GM23338 (cell line): Measurements from ENCODE around the gene PRMT7. TPM values are rescaled to one million over a fixed set of nuclear protein-coding genes. Genes with fewer than 3 reads are reported as not detected.
A peak's percentile ranks its signal among the peaks of the same experiment; 100 is the strongest.

ENCODE experiments used
- ATAC-seq: fragments of 200-7000 bp; cut with Tn5 transposase; 3 replicates; pipeline ENCODE4 v1.9.1; 2020
- DNase-seq: peaks from one replicate; pipeline ENCODE4 v3.0.0-alpha.2; 2015; ENCODE audit warnings: low spot score
- H2AFZ ChIP-seq: fragments of 200-600 bp; sonication (generic); 2 replicates; pipeline ENCODE4 v1.8.0; 2016; ENCODE audit warnings: antibody characterized with exemption, mild to moderate bottlenecking, moderate library complexity
- H3F3A ChIP-seq: fragments of 200-600 bp; sonication (generic); replicated peaks from 2 replicates; pipeline ENCODE4 v1.8.0; 2017; ENCODE audit warnings: antibody characterized with exemption, mixed run types, low read depth
- H3K27ac ChIP-seq: fragments of 200-600 bp; sonication (generic); 2 replicates; pipeline ENCODE4 v1.6.1; 2016; ENCODE audit warnings: low read depth
- H3K27me3 ChIP-seq: fragments of 200-600 bp; sonication (generic); 2 replicates; pipeline ENCODE4 v1.8.0; 2016; ENCODE audit warnings: mild to moderate bottlenecking, mixed run types, moderate library complexity; ENCODE audit not compliant: insufficient read depth
- H3K36me3 ChIP-seq: fragments of 200-600 bp; sonication (generic); 2 replicates; pipeline ENCODE4 v1.8.0; 2016; ENCODE audit warnings: mild to moderate bottlenecking; ENCODE audit not compliant: insufficient read depth
- H3K4me1 ChIP-seq: fragments of 200-600 bp; sonication (generic); 2 replicates; pipeline ENCODE4 v1.8.0; 2016; ENCODE audit warnings: mild to moderate bottlenecking, moderate library complexity; ENCODE audit not compliant: insufficient read depth
- H3K4me2 ChIP-seq: fragments of 200-600 bp; sonication (generic); 2 replicates; pipeline ENCODE4 v1.7.1; 2017; ENCODE audit warnings: mixed run types
- H3K4me3 ChIP-seq: fragments of 200-600 bp; sonication (generic); 2 replicates; pipeline ENCODE4 v1.6.1; 2016; ENCODE audit warnings: mixed run types
- H3K79me2 ChIP-seq: fragments of 200-600 bp; sonication (generic); replicated peaks from 2 replicates; pipeline ENCODE4 v1.8.0; 2017; ENCODE audit warnings: mild to moderate bottlenecking; ENCODE audit not compliant: insufficient read depth
- H3K9me2 ChIP-seq: fragments of 200-600 bp; sonication (generic); 2 replicates; pipeline ENCODE4 v1.8.0; 2017; ENCODE audit not compliant: insufficient read depth
- H4K20me1 ChIP-seq: fragments of 200-600 bp; sonication (generic); replicated peaks from 2 replicates; pipeline ENCODE4 v1.8.0; 2017; ENCODE audit warnings: mild to moderate bottlenecking; ENCODE audit not compliant: insufficient read depth
- H3K27ac Mint-ChIP-seq: 2 replicates; pipeline ENCODE4 v1.8.0; 2020; ENCODE audit warnings: inconsistent platforms, mild to moderate bottlenecking, moderate library complexity, mixed read lengths
- H3K27me3 Mint-ChIP-seq: 3 replicates; pipeline ENCODE4 v1.8.0; 2022; ENCODE audit warnings: low read depth, mild to moderate bottlenecking, moderate library complexity, mixed read lengths, inconsistent platforms; ENCODE audit not compliant: insufficient read depth, poor library complexity
- H3K36me3 Mint-ChIP-seq: 3 replicates; pipeline ENCODE4 v1.8.0; 2021; ENCODE audit warnings: low read depth, mild to moderate bottlenecking, inconsistent platforms, moderate library complexity, mixed read lengths
- H3K4me1 Mint-ChIP-seq: 3 replicates; pipeline ENCODE4 v1.8.0; 2020; ENCODE audit warnings: mild to moderate bottlenecking, inconsistent platforms, mixed read lengths
- H3K4me3 Mint-ChIP-seq: 3 replicates; pipeline ENCODE4 v1.8.0; 2021; ENCODE audit warnings: moderate library complexity, mild to moderate bottlenecking, inconsistent platforms, mixed read lengths
- H3K9me3 Mint-ChIP-seq: 3 replicates; pipeline ENCODE4 v1.8.0; 2020; ENCODE audit warnings: moderate library complexity, mild to moderate bottlenecking, inconsistent platforms, mixed read lengths
- CREB1 ChIP-seq: fragments of 250-450 bp; sonication (Bioruptor Pico); IDR thresholded peaks from 2 replicates; pipeline ENCODE4 v1.5.0; 2020; ENCODE audit warnings: low read depth, mild to moderate bottlenecking, moderate library complexity
- CTCF ChIP-seq, 2 experiments: fragments of 200-600 bp in 1 of 2; sonication (generic) in 1 of 2; conservative IDR thresholded peaks; 2 replicates each; pipeline versions ENCODE4 v1.5.1 to v1.6.1; 2016 to 2017; ENCODE audit warnings: antibody characterized with exemption in 2 of 2, low read depth in 2 of 2, mild to moderate bottlenecking in 2 of 2, moderate library complexity in 1 of 2
- ETS1 ChIP-seq: IDR thresholded peaks from 2 replicates; pipeline ENCODE4 v1.6.1; 2016; ENCODE audit warnings: antibody characterized with exemption
- EZH2 ChIP-seq: fragments of 200-600 bp; sonication (generic); IDR thresholded peaks from one replicate; pipeline ENCODE4 v1.8.0; 2017; ENCODE audit warnings: antibody characterized with exemption, mild to moderate bottlenecking, low read depth; ENCODE audit not compliant: unreplicated experiment
- EZH2phosphoT487 ChIP-seq: fragments of 200-600 bp; sonication (generic); IDR thresholded peaks from one replicate; pipeline ENCODE4 v1.8.1; 2018; ENCODE audit warnings: antibody characterized with exemption; ENCODE audit not compliant: unreplicated experiment
- NANOG ChIP-seq: IDR thresholded peaks from 2 replicates; pipeline ENCODE4 v1.6.1; 2016; ENCODE audit warnings: antibody characterized with exemption, borderline replicate concordance
- REST ChIP-seq: IDR thresholded peaks from one replicate; pipeline ENCODE4 v1.6.1; 2018; ENCODE audit warnings: antibody characterized with exemption; ENCODE audit not compliant: unreplicated experiment
- STAT1 ChIP-seq: IDR thresholded peaks from one replicate; pipeline ENCODE4 v1.6.1; 2016; ENCODE audit warnings: antibody characterized with exemption; ENCODE audit not compliant: unreplicated experiment
- ZNF114 ChIP-seq: fragments of 250-450 bp; sonication (Bioruptor Pico); IDR thresholded peaks from 2 replicates; pipeline ENCODE4 v1.5.0; 2020; ENCODE audit warnings: mild to moderate bottlenecking, moderate library complexity
- ZNF331 ChIP-seq: fragments of 250-450 bp; sonication (Bioruptor Pico); IDR thresholded peaks from 2 replicates; pipeline ENCODE4 v1.5.0; 2020; ENCODE audit warnings: low read depth, mild to moderate bottlenecking, moderate library complexity
- polyA plus RNA-seq: library from polyadenylated mRNA; unstranded; fragments of >200 nt; fragmentation: Nextera tagmentation; extraction: Ambion mirVana; gene quantifications from 2 replicates; pipeline ENCODE4 v1.2.1, GENCODE V29; 2016
- total RNA-seq: library from RNA; depleted of rRNA; stranded (reverse); fragments of >200 nt; shearing (Covaris generic); gene quantifications from 2 replicates; pipeline ENCODE4 v1.2.3, GENCODE V29; 2014

The PRMT7 gene
- total and polyA plus RNA-seq, 2 experiments from 2014 or later: 20.2 to 65.3 TPM

- H2AFZ ChIP-seq: no peak overlapping the region
- no peak overlapping the region for H3K27ac ChIP-seq
- Mint-ChIP-seq H3K4me3 (no peak overlapping the region), H3K36me3 (peaks cover 60% of the 10 kb centered on the region), H3K27ac (peak overlapping the region; percentile 43; the same call in 1 of the 2 replicates), H3K9me3 (no peaks in the 10 kb centered on the region), H3K27me3 (peaks cover 2% of the 10 kb centered on the region), H3K4me1 (peaks cover 2% of the 10 kb centered on the region; the same call in 1 of the 3 replicates)
- H3F3A ChIP-seq: peaks cover 6% of the 10 kb centered on the region; the same call in 1 of the 2 replicates
- H3K4me2 ChIP-seq: no peak overlapping the region
- no peak for TF ChIP-seq ZNF114
- TF ChIP-seq STAT1: no peak
- no peak for TF ChIP-seq CREB1
- no peak for TF ChIP-seq NANOG
- no peak for TF ChIP-seq EZH2phosphoT487
- no peak for TF ChIP-seq CTCF (conservative IDR thresholded peaks at IDR 0.05; ENCODE audit: low read depth in 2 of 2)
- no peak for TF ChIP-seq REST
- no peak for TF ChIP-seq EZH2
- no peak overlapping the region for H3K4me3 ChIP-seq
- no peaks in the 10 kb centered on the region for H3K4me1 ChIP-seq
- H3K79me2 ChIP-seq: no peaks in the 10 kb centered on the region
- no peaks in the 10 kb centered on the region for H3K27me3 ChIP-seq
- ATAC-seq (no peak), DNase-seq (no peak)
- no peaks in the 10 kb centered on the region for H3K9me2 ChIP-seq
- peaks cover 38% of the 10 kb centered on the region for H4K20me1 ChIP-seq
- H3K36me3 ChIP-seq: peaks cover 24% of the 10 kb centered on the region
These were observed 14.1 kb upstream of the PRMT7 start for GRCh38 chr16:68296693-68297092.

- Histone ChIP-seq H3K4me3 (no peak overlapping the region), H4K20me1 (peaks cover 42% of the 10 kb centered on the region), H3K9me2 (no peaks in the 10 kb centered on the region), H3K79me2 (no peaks in the 10 kb centered on the region), H3K27me3 (no peaks in the 10 kb centered on the region), H3K27ac (no peak overlapping the region), H2AFZ (no peak overlapping the region), H3K36me3 (peaks cover 36% of the 10 kb centered on the region), H3F3A (peaks cover 12% of the 10 kb centered on the region; the same call in 1 of the 2 replicates), H3K4me1 (no peaks in the 10 kb centered on the region), H3K4me2 (no peak overlapping the region)
- ATAC-seq: no peak
- no peak for TF ChIP-seq ETS1
- no peak for TF ChIP-seq ZNF331 (CRISPR knock-in tag)
- TF ChIP-seq REST: no peak
- TF ChIP-seq CREB1: no peak
- no peak for TF ChIP-seq CTCF (conservative IDR thresholded peaks at IDR 0.05; ENCODE audit: low read depth in 2 of 2)
- Mint-ChIP-seq H3K27ac (no peak overlapping the region), H3K27me3 (peaks cover 2% of the 10 kb centered on the region), H3K9me3 (no peaks in the 10 kb centered on the region), H3K36me3 (peaks cover 65% of the 10 kb centered on the region), H3K4me1 (peaks cover 2% of the 10 kb centered on the region; the same call in 1 of the 3 replicates), H3K4me3 (no peak overlapping the region)
- no peak for DNase-seq
These were observed 12.9 kb upstream of the PRMT7 start for GRCh38 chr16:68297908-68298307.
